ENCODE measurements around the gene ALK.

DNA sequence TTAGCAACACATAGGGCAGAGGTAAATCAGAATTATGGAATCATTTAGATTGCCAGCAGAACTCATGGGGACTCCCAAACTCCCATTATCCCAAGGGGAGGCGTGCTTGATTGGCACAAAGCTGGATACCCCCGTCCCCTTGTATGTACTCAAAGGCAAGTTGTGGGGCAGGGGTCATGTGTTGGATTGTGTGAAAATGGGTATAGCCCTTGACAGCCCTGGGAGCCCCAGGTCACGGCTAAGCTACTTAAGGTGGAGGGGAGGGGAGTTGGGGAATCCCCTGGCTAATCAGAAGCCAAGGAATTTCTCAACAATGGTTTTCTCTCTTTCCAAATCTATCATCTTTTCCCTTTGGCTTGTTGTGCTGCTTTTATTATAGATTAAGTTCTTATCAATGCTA lies 773.4 kb downstream of the ALK start:
- TF ChIP-seq, protein P1, sequence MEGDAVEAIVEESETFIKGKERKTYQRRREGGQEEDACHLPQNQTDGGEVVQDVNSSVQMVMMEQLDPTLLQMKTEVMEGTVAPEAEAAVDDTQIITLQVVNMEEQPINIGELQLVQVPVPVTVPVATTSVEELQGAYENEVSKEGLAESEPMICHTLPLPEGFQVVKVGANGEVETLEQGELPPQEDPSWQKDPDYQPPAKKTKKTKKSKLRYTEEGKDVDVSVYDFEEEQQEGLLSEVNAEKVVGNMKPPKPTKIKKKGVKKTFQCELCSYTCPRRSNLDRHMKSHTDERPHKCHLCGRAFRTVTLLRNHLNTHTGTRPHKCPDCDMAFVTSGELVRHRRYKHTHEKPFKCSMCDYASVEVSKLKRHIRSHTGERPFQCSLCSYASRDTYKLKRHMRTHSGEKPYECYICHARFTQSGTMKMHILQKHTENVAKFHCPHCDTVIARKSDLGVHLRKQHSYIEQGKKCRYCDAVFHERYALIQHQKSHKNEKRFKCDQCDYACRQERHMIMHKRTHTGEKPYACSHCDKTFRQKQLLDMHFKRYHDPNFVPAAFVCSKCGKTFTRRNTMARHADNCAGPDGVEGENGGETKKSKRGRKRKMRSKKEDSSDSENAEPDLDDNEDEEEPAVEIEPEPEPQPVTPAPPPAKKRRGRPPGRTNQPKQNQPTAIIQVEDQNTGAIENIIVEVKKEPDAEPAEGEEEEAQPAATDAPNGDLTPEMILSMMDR (IDR thresholded peaks at IDR 0.05): no peak
- no peak for TF ChIP-seq ZFX (IDR thresholded peaks at IDR 0.05; ENCODE audit: borderline replicate concordance)

All from 22Rv1 (cell line).